Gastrocnemius medialis (tissue), 4 donors: Measurements from ENCODE around the gene DIPK1B.

ENCODE experiments used
- CTCF ChIP-seq, 5 experiments: fragments of 450-650 bp in 3 of 5; fragments of 200-600 bp in 2 of 5; sonication (generic) in 2 of 5; IDR thresholded peaks in 4 of 5; conservative IDR thresholded peaks in 1 of 5; 1 replicate in 4 of 5; 2 replicates in 1 of 5; pipeline ENCODE4 v1.5.1; 2016 to 2019; ENCODE audit warnings: antibody characterized with exemption in 5 of 5, mild to moderate bottlenecking in 3 of 5, moderate library complexity in 3 of 5
- POLR2A ChIP-seq, 2 donors: fragments of 450-650 bp; IDR thresholded peaks; one replicate each; pipeline ENCODE4 v1.6.1; 2017; ENCODE audit warnings: antibody characterized with exemption in 2 of 2, mild to moderate bottlenecking in 2 of 2, moderate library complexity in 2 of 2

- TF ChIP-seq CTCF (IDR thresholded peaks at IDR 0.05 in 4 of 5, conservative IDR thresholded peaks at IDR 0.05 in 1 of 5) (no peak), POLR2A (IDR thresholded peaks at IDR 0.05) (no peak)
These were observed 43.2 kb upstream of the DIPK1B start for GRCh38 chr9:136668983-136669790.
